B cell (primary cell): ENCODE data around the gene NCKIPSD.

Source experiments
- EZH2 ChIP-seq: IDR thresholded peaks from 2 replicates; pipeline ENCODE4 v1.6.1; 2012; ENCODE audit warnings: borderline replicate concordance, low read depth, mild to moderate bottlenecking, moderate library complexity, low read length; ENCODE audit not compliant: insufficient read depth, poor library complexity, severe bottlenecking
- TF ChIP-seq, protein P1 (sequence below): fragments of 200-600 bp; IDR thresholded peaks from one replicate; pipeline ENCODE4 v1.8.0; 2022; ENCODE audit warnings: antibody characterized with exemption, mild to moderate bottlenecking

DNA sequence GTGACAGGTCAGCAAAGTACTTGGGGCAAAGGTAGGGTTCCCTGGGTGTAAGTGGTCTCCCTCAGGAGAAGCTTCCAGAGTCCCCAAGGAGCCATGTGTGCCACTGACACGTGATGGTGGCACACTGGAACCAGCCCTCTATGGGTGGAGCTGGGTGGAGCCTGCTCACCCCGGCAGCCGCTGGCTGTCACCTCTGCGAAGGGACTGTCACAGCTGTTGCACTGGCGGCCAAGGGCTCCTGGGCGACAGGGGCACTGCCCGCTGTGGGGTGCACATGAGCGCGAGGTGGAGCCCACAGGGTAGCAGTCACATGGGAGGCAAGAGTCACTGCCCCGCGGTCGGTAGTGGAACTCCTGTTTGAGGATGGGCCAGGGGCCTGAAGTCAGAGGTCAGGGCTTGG is 35.0 kb downstream of the NCKIPSD start:
- TF ChIP-seq, protein P1, sequence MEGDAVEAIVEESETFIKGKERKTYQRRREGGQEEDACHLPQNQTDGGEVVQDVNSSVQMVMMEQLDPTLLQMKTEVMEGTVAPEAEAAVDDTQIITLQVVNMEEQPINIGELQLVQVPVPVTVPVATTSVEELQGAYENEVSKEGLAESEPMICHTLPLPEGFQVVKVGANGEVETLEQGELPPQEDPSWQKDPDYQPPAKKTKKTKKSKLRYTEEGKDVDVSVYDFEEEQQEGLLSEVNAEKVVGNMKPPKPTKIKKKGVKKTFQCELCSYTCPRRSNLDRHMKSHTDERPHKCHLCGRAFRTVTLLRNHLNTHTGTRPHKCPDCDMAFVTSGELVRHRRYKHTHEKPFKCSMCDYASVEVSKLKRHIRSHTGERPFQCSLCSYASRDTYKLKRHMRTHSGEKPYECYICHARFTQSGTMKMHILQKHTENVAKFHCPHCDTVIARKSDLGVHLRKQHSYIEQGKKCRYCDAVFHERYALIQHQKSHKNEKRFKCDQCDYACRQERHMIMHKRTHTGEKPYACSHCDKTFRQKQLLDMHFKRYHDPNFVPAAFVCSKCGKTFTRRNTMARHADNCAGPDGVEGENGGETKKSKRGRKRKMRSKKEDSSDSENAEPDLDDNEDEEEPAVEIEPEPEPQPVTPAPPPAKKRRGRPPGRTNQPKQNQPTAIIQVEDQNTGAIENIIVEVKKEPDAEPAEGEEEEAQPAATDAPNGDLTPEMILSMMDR, result no peak
- TF ChIP-seq EZH2, result no peak
